HG03060 (cell line): ENCODE data around the gene THRAP3.
"Not testable (repeated sequence)": the region's sequence is repeated elsewhere in the genome, so short reads cannot be mapped to it uniquely, and the experiment has no call there.

Experiments used
- ATAC-seq: cut with Tn5 transposase; IDR thresholded peaks from one replicate; pipeline ENCODE4 v1.9.1; 2021; ENCODE audit warnings: low read depth, moderate number of reproducible peaks; ENCODE audit not compliant: unreplicated experiment

THRAP3 gene

GRCh38 chr1:36239941-36240637 is 15.8 kb downstream of the THRAP3 start:
- no peak for ATAC-seq

- no peak for ATAC-seq
Measured at GRCh38 chr1:36247538-36247937, 23.3 kb downstream of the THRAP3 start.

- ATAC-seq = no peak
Measured at GRCh38 chr1:36248250-36248894, 24.1 kb downstream of the THRAP3 start.

GRCh38 chr1:36251794-36252481 is 27.7 kb downstream of the THRAP3 start:
- ATAC-seq = no peak

GRCh38 chr1:36252482-36252824 is 28.2 kb downstream of the THRAP3 start:
- ATAC-seq = not testable (repeated sequence)

GRCh38 chr1:36253161-36253862 is 29.1 kb downstream of the THRAP3 start:
- no peak for ATAC-seq

GRCh38 chr1:36256558-36257374 is 32.5 kb downstream of the THRAP3 start:
- ATAC-seq = no peak

GRCh38 chr1:36257375-36257767 is 33.1 kb downstream of the THRAP3 start:
- no peak for ATAC-seq

- ATAC-seq = no peak
Measured at GRCh38 chr1:36258960-36259344, 34.7 kb downstream of the THRAP3 start.

- no peak for ATAC-seq
Measured at GRCh38 chr1:36268981-36269380, 44.7 kb downstream of the THRAP3 start.

GRCh38 chr1:36269408-36269838 is 45.2 kb downstream of the THRAP3 start:
- ATAC-seq = no peak

- ATAC-seq = no peak
Measured at GRCh38 chr1:36273024-36273423, 48.8 kb downstream of the THRAP3 start.

- no peak for ATAC-seq
Measured at GRCh38 chr1:36274201-36274600, 50.0 kb downstream of the THRAP3 start.

GRCh38 chr1:36276688-36277087 is 52.4 kb downstream of the THRAP3 start:
- no peak for ATAC-seq

- no peak for ATAC-seq
Measured at GRCh38 chr1:36279110-36279788, 55.0 kb downstream of the THRAP3 start.

GRCh38 chr1:36279789-36280296 is 55.6 kb downstream of the THRAP3 start:
- no peak for ATAC-seq

- no peak for ATAC-seq
Measured at GRCh38 chr1:36284061-36284460, 59.8 kb downstream of the THRAP3 start.

- ATAC-seq = no peak
Measured at GRCh38 chr1:36284517-36284916, 60.3 kb downstream of the THRAP3 start.

- ATAC-seq = no peak
Measured at GRCh38 chr1:36285443-36286101, 61.3 kb downstream of the THRAP3 start.
